T-helper 1 cell treated with Interleukin-12 subunit alpha and Interleukin-12 subunit beta and Interleukin-4 antibody, amounts not matched to agents 30 μg/mL and 1 μg/mL, for 36 hours (primary cell): ENCODE results near the gene COX8A.

Source experiments
- H3K27ac Mint-ChIP-seq: one replicate; pipeline ENCODE4 v1.8.0; 2021; ENCODE audit warnings: mild to moderate bottlenecking, mixed read lengths
- H3K27me3 Mint-ChIP-seq: one replicate; pipeline ENCODE4 v1.8.0; 2021; ENCODE audit warnings: low read depth, mixed read lengths
- H3K36me3 Mint-ChIP-seq: one replicate; pipeline ENCODE4 v1.8.0; 2021; ENCODE audit warnings: low read depth, mixed read lengths
- H3K4me1 Mint-ChIP-seq: one replicate; pipeline ENCODE4 v1.8.0; 2021; ENCODE audit warnings: low read depth, mixed read lengths
- H3K4me3 Mint-ChIP-seq: one replicate; pipeline ENCODE4 v1.8.0; 2021; ENCODE audit warnings: mild to moderate bottlenecking, moderate library complexity, mixed read lengths
- H3K9me3 Mint-ChIP-seq: one replicate; pipeline ENCODE4 v1.8.0; 2021; ENCODE audit warnings: mixed read lengths

Gene COX8A

GRCh38 chr11:63974259-63975143 lies at the start of gene COX8A:
Gene COX8A, plus strand, starts transcription at chr11:63974620. Its CDS starts 61 bp downstream, at chr11:63974681.
- peaks cover 25% of the 10 kb centered on the region for H3K4me1 Mint-ChIP-seq
- no peaks in the 10 kb centered on the region for H3K9me3 Mint-ChIP-seq
- no peaks in the 10 kb centered on the region for H3K27me3 Mint-ChIP-seq
- peaks cover 17% of the 10 kb centered on the region for H3K36me3 Mint-ChIP-seq
- H3K27ac Mint-ChIP-seq = peak within 1 kb of the TSS; percentile 98
- peak within 1 kb of the TSS; percentile 97 for H3K4me3 Mint-ChIP-seq

GRCh38 chr11:63929616-63930015 lies 44.8 kb upstream of the COX8A start:
- H3K36me3 Mint-ChIP-seq = no peaks in the 10 kb centered on the region
- no peak overlapping the region for H3K27ac Mint-ChIP-seq
- no peaks in the 10 kb centered on the region for H3K9me3 Mint-ChIP-seq
- peaks cover 25% of the 10 kb centered on the region for H3K27me3 Mint-ChIP-seq
- H3K4me3 Mint-ChIP-seq = no peak overlapping the region
- H3K4me1 Mint-ChIP-seq = no peaks in the 10 kb centered on the region

GRCh38 chr11:63931045-63931444 lies 43.4 kb upstream of the COX8A start:
- H3K27me3 Mint-ChIP-seq = peaks cover 20% of the 10 kb centered on the region
- H3K9me3 Mint-ChIP-seq = no peaks in the 10 kb centered on the region
- no peaks in the 10 kb centered on the region for H3K4me1 Mint-ChIP-seq
- no peaks in the 10 kb centered on the region for H3K36me3 Mint-ChIP-seq
- H3K4me3 Mint-ChIP-seq = no peak overlapping the region
- H3K27ac Mint-ChIP-seq = no peak overlapping the region

- Mint-ChIP-seq H3K4me3 (no peak overlapping the region), H3K27me3 (peaks cover 18% of the 10 kb centered on the region), H3K9me3 (no peaks in the 10 kb centered on the region), H3K4me1 (no peaks in the 10 kb centered on the region), H3K36me3 (no peaks in the 10 kb centered on the region), H3K27ac (no peak overlapping the region)
These were observed 42.5 kb upstream of the COX8A start for GRCh38 chr11:63931876-63932275.

GRCh38 chr11:63933459-63933858 lies 41.0 kb upstream of the COX8A start:
- no peaks in the 10 kb centered on the region for H3K36me3 Mint-ChIP-seq
- H3K27me3 Mint-ChIP-seq = peaks cover 6% of the 10 kb centered on the region
- no peak overlapping the region for H3K27ac Mint-ChIP-seq
- H3K4me1 Mint-ChIP-seq = peaks cover 7% of the 10 kb centered on the region
- H3K4me3 Mint-ChIP-seq = no peak overlapping the region
- no peaks in the 10 kb centered on the region for H3K9me3 Mint-ChIP-seq

- peaks cover 21% of the 10 kb centered on the region for H3K4me1 Mint-ChIP-seq
- H3K27ac Mint-ChIP-seq = peak overlapping the region; percentile 81
- H3K4me3 Mint-ChIP-seq = peak overlapping the region; percentile 92
- no peaks in the 10 kb centered on the region for H3K27me3 Mint-ChIP-seq
- no peaks in the 10 kb centered on the region for H3K9me3 Mint-ChIP-seq
- H3K36me3 Mint-ChIP-seq = no peaks in the 10 kb centered on the region
These were observed 36.5 kb upstream of the COX8A start for GRCh38 chr11:63937713-63938478.

GRCh38 chr11:63938479-63939396 lies 35.7 kb upstream of the COX8A start, which contains the start of gene NAA40:
Gene NAA40, plus strand, starts transcription at chr11:63939002. Its CDS starts 95 bp downstream, at chr11:63939097.
- Mint-ChIP-seq H3K27me3 (no peaks in the 10 kb centered on the region), H3K4me3 (peak within 1 kb of the TSS; percentile 92), H3K9me3 (no peaks in the 10 kb centered on the region), H3K4me1 (peaks cover 22% of the 10 kb centered on the region), H3K36me3 (no peaks in the 10 kb centered on the region), H3K27ac (peak within 1 kb of the TSS; percentile 81)

GRCh38 chr11:63939397-63939891 lies 35.0 kb upstream of the COX8A start:
- no peaks in the 10 kb centered on the region for H3K27me3 Mint-ChIP-seq
- H3K4me1 Mint-ChIP-seq = peaks cover 26% of the 10 kb centered on the region
- peak overlapping the region; percentile 78 for H3K27ac Mint-ChIP-seq
- no peaks in the 10 kb centered on the region for H3K9me3 Mint-ChIP-seq
- H3K36me3 Mint-ChIP-seq = no peaks in the 10 kb centered on the region
- H3K4me3 Mint-ChIP-seq = peak overlapping the region; percentile 92

GRCh38 chr11:63940786-63941185 lies 33.6 kb upstream of the COX8A start:
- H3K27me3 Mint-ChIP-seq = no peaks in the 10 kb centered on the region
- peaks cover 28% of the 10 kb centered on the region for H3K4me1 Mint-ChIP-seq
- no peak overlapping the region for H3K27ac Mint-ChIP-seq
- H3K36me3 Mint-ChIP-seq = no peaks in the 10 kb centered on the region
- H3K9me3 Mint-ChIP-seq = no peaks in the 10 kb centered on the region
- H3K4me3 Mint-ChIP-seq = peak overlapping the region; percentile 45

GRCh38 chr11:63941901-63942300 lies 32.5 kb upstream of the COX8A start:
- no peak overlapping the region for H3K27ac Mint-ChIP-seq
- peaks cover 28% of the 10 kb centered on the region for H3K4me1 Mint-ChIP-seq
- no peaks in the 10 kb centered on the region for H3K9me3 Mint-ChIP-seq
- peaks cover 2% of the 10 kb centered on the region for H3K36me3 Mint-ChIP-seq
- no peaks in the 10 kb centered on the region for H3K27me3 Mint-ChIP-seq
- H3K4me3 Mint-ChIP-seq = no peak overlapping the region

- Mint-ChIP-seq H3K27me3 (no peaks in the 10 kb centered on the region), H3K36me3 (peaks cover 2% of the 10 kb centered on the region), H3K9me3 (no peaks in the 10 kb centered on the region), H3K27ac (no peak overlapping the region), H3K4me3 (no peak overlapping the region), H3K4me1 (peaks cover 25% of the 10 kb centered on the region)
These were observed 31.6 kb upstream of the COX8A start for GRCh38 chr11:63942803-63943202.

GRCh38 chr11:63944987-63945386 lies 29.4 kb upstream of the COX8A start:
- Mint-ChIP-seq H3K4me1 (peaks cover 16% of the 10 kb centered on the region), H3K27ac (no peak overlapping the region), H3K9me3 (no peaks in the 10 kb centered on the region), H3K4me3 (no peak overlapping the region), H3K27me3 (no peaks in the 10 kb centered on the region), H3K36me3 (peaks cover 2% of the 10 kb centered on the region)

- H3K27me3 Mint-ChIP-seq = no peaks in the 10 kb centered on the region
- peaks cover 13% of the 10 kb centered on the region for H3K4me1 Mint-ChIP-seq
- H3K4me3 Mint-ChIP-seq = no peak overlapping the region
- H3K36me3 Mint-ChIP-seq = peaks cover 2% of the 10 kb centered on the region
- H3K27ac Mint-ChIP-seq = no peak overlapping the region
- H3K9me3 Mint-ChIP-seq = no peaks in the 10 kb centered on the region
These were observed 28.8 kb upstream of the COX8A start for GRCh38 chr11:63945477-63946163.
